Caco-2 (cell line): Measurements from ENCODE around the gene FOXJ1. TPM values are rescaled to one million over a fixed set of nuclear protein-coding genes. Genes with fewer than 3 reads are reported as not detected.
A peak's percentile ranks its signal among the peaks of the same experiment; 100 is the strongest.

Source experiments
- BruUV-seq: library from RNA; stranded (reverse); fragments of 400-500 nt; replicated peaks from 2 replicates; lab custom pipeline; 2021; lab: Mats Ljungman, UMichigan
- CTCF ChIA-PET: fragments of 300-600 bp; sonication (Branson Sonifier 250); formaldehyde crosslinking; loops from one replicate; lab custom pipeline; 2022; ENCODE audit warnings: antibody characterized with exemption; lab: Charles Lee
- POLR2A ChIA-PET: fragments of 300-600 bp; sonication (Branson Sonifier 250); formaldehyde crosslinking; loops from one replicate; lab custom pipeline; 2022; ENCODE audit warnings: antibody characterized with exemption; lab: Charles Lee
- DNase-seq, 2 experiments: peaks; one replicate each; pipeline versions ENCODE4 v3.0.0 to v3.0.0-alpha.2; 2020 to 2022
- H3K27me3 ChIP-seq: replicated peaks from 2 replicates; pipeline ENCODE4 v1.6.0; 2011; ENCODE audit warnings: low read length; ENCODE audit not compliant: control insufficient read depth, insufficient read depth
- H3K36me3 ChIP-seq: 2 replicates; pipeline ENCODE4 v1.5.1; 2011; ENCODE audit warnings: low read length; ENCODE audit not compliant: control insufficient read depth, insufficient read depth
- H3K4me1 ChIP-seq: fragments of 250-450 bp; sonication (Bioruptor Pico); 2 replicates; pipeline ENCODE4 v1.5.1; 2020; ENCODE audit warnings: mild to moderate bottlenecking
- H3K4me3 ChIP-seq: 2 replicates; pipeline ENCODE4 v1.5.1; 2011; ENCODE audit warnings: low read depth, mild to moderate bottlenecking, control low read depth, low read length
- H3K9me3 ChIP-seq: fragments of 250-450 bp; sonication (Bioruptor Pico); 2 replicates; pipeline ENCODE4 v1.5.1; 2020; ENCODE audit warnings: mild to moderate bottlenecking, moderate library complexity
- H3K27ac Mint-ChIP-seq: one replicate; pipeline ENCODE4 v1.8.0; 2022; ENCODE audit warnings: mixed read lengths; ENCODE audit not compliant: unreplicated experiment
- H3K27me3 Mint-ChIP-seq: one replicate; pipeline ENCODE4 v1.8.0; 2022; ENCODE audit warnings: mixed read lengths; ENCODE audit not compliant: insufficient read depth, unreplicated experiment
- H3K36me3 Mint-ChIP-seq: one replicate; pipeline ENCODE4 v1.8.0; 2022; ENCODE audit warnings: mild to moderate bottlenecking, mixed read lengths; ENCODE audit not compliant: insufficient read depth, unreplicated experiment
- H3K4me1 Mint-ChIP-seq: one replicate; pipeline ENCODE4 v1.8.0; 2022; ENCODE audit warnings: low read depth, mixed read lengths; ENCODE audit not compliant: unreplicated experiment
- H3K4me3 Mint-ChIP-seq: one replicate; pipeline ENCODE4 v1.8.0; 2022; ENCODE audit warnings: mild to moderate bottlenecking, moderate library complexity, mixed read lengths; ENCODE audit not compliant: unreplicated experiment
- H3K9me3 Mint-ChIP-seq: one replicate; pipeline ENCODE4 v1.8.0; 2022; ENCODE audit warnings: mixed read lengths; ENCODE audit not compliant: unreplicated experiment
- intact Hi-C: fragments of 100-400 bp; cut with micrococcal nuclease; formaldehyde crosslinking; loops from one replicate; pipeline ENCODE4 v1.10.0; 2022; ENCODE audit not compliant: unreplicated experiment
- total RNA-seq: library from RNA; stranded (reverse); gene quantifications from 2 replicates; pipeline ENCODE4 v1.2.3, GENCODE V29; 2022
- TF ChIP-seq, protein P1 (sequence below), 2 experiments: fragments of 200-600 bp in 1 of 2; IDR thresholded peaks; 1 replicate in 1 of 2; 2 replicates in 1 of 2; pipeline versions ENCODE4 v1.5.1 to v1.8.0; 2011 to 2022; ENCODE audit warnings: antibody characterized with exemption in 1 of 2, control low read depth in 1 of 2, inconsistent platforms in 1 of 2, low read depth in 1 of 2, low read length in 1 of 2, mild to moderate bottlenecking in 1 of 2, moderate library complexity in 1 of 2; ENCODE audit not compliant: insufficient read depth in 1 of 2, severe bottlenecking in 1 of 2, unreplicated experiment in 1 of 2

The FOXJ1 gene
- total RNA-seq, 1 experiment from 2014 or later, result 10.7 TPM

DNA sequence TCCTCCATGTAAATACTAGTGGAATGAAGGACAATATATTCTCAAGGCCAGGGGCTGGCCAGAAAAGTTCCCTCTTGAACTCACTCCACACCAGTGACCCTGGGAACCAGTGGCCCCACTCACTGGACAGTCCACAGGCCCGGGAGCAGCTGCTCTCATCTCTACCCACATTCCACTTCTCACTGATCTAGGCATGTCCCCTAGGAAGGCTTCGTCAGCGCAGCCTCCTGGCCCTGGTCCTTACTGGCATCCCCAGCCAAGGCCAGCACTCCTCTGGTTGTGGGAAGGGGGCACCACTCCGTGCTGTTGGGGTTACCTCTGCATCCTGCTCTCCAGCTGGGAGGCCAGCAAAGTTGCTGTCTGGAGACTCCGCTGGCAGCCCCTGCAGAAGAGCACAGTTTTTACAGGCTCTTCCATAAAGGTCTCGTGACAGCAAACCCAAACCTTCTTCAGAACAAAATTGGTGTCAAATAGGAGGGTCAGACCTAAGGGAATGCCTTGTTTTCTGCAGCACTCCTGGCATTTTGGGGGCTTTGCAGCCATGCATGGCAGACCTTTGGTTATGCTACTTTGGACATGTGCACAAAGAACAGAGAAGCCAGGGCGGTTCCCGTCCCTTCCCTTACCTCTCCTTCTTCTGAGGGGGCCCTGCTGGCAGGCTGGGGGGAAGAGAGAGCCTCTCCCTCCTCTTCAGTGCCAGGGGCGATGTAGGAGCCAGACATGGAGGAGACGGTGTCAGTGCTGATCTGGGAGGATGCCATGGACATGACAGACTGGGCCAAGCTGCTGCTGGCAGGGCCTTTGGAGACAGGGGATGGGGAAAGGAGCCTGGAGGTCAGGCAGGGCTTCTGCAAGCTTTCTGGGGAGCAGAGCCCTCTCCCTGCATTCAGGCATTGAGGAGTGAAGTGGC, 14.1 kb upstream of the FOXJ1 start:
- no peaks in the 10 kb centered on the region for H3K27me3 ChIP-seq
- intact Hi-C loops, result no loop called here
- no peak overlapping the region for H3K4me3 Mint-ChIP-seq
- ChIA-PET POLR2A (no interaction called here), CTCF (interaction anchor here (0.7 to 1.0 kb wide), 3 partner anchors 13 to 81 kb away, joined by 3 read pairs; partner anchors contain the start of gene GALR2)
- H3K4me1 ChIP-seq, result no peaks in the 10 kb centered on the region
- DNase-seq, result no peak
- H3K4me3 ChIP-seq, result no peak overlapping the region
- no peak overlapping the region for H3K27ac Mint-ChIP-seq
- no peaks in the 10 kb centered on the region; the same call in none of the 2 replicates for H3K36me3 ChIP-seq
- H3K27me3 Mint-ChIP-seq, result no peaks in the 10 kb centered on the region
- TF ChIP-seq, protein P1, sequence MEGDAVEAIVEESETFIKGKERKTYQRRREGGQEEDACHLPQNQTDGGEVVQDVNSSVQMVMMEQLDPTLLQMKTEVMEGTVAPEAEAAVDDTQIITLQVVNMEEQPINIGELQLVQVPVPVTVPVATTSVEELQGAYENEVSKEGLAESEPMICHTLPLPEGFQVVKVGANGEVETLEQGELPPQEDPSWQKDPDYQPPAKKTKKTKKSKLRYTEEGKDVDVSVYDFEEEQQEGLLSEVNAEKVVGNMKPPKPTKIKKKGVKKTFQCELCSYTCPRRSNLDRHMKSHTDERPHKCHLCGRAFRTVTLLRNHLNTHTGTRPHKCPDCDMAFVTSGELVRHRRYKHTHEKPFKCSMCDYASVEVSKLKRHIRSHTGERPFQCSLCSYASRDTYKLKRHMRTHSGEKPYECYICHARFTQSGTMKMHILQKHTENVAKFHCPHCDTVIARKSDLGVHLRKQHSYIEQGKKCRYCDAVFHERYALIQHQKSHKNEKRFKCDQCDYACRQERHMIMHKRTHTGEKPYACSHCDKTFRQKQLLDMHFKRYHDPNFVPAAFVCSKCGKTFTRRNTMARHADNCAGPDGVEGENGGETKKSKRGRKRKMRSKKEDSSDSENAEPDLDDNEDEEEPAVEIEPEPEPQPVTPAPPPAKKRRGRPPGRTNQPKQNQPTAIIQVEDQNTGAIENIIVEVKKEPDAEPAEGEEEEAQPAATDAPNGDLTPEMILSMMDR (IDR thresholded peaks at IDR 0.05; ENCODE audit: insufficient read depth in 1 of 2, low read depth in 1 of 2, low read length in 1 of 2, severe bottlenecking in 1 of 2, unreplicated experiment in 1 of 2), result no peak
- no peaks in the 10 kb centered on the region for H3K4me1 Mint-ChIP-seq
- peaks cover 4% of the 10 kb centered on the region for H3K36me3 Mint-ChIP-seq
- BruUV-seq, result no TSS peak
- H3K9me3 Mint-ChIP-seq, result no peaks in the 10 kb centered on the region
- H3K9me3 ChIP-seq, result no peaks in the 10 kb centered on the region

DNA sequence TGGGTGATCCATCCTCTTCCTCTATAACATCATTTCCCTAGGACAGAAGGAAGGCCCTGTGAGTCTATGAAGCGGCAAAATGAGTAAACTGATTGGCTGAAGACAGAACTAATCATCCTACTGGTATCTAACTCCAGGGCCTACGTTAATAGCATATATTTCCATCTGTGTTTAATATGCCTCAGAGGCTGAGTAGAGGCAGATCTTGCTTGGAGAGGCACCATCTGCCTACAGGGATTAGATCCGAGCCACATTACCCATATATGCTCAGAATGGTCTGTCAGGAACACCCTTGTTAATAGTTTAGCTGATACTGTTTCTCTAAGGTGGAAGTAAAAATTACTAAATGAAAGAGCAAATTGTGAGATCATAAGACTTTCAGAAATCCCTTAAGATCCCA, 13.2 kb upstream of the FOXJ1 start:
- no peak overlapping the region for H3K4me3 Mint-ChIP-seq
- H3K27me3 Mint-ChIP-seq, result no peaks in the 10 kb centered on the region
- H3K27ac Mint-ChIP-seq, result no peak overlapping the region
- no peak for DNase-seq
- H3K4me3 ChIP-seq, result no peak overlapping the region
- TF ChIP-seq, protein P1 (IDR thresholded peaks at IDR 0.05; ENCODE audit: insufficient read depth in 1 of 2, low read depth in 1 of 2, low read length in 1 of 2, severe bottlenecking in 1 of 2, unreplicated experiment in 1 of 2), result no peak
- H3K4me1 ChIP-seq, result no peaks in the 10 kb centered on the region
- no peaks in the 10 kb centered on the region for H3K4me1 Mint-ChIP-seq
- POLR2A ChIA-PET, result no interaction called here
- no peaks in the 10 kb centered on the region for H3K9me3 Mint-ChIP-seq
- intact Hi-C loops, result no loop called here
- H3K27me3 ChIP-seq, result no peaks in the 10 kb centered on the region
- CTCF ChIA-PET, result interaction anchor here (0.7 to 1.8 kb wide), 10 partner anchors 16 to 140 kb away, joined by 3 to 13 read pairs (median 5); partner anchors contain the start of gene SRP68
- BruUV-seq, result no TSS peak
- H3K36me3 ChIP-seq, result no peaks in the 10 kb centered on the region; the same call in none of the 2 replicates
- peaks cover 4% of the 10 kb centered on the region for H3K36me3 Mint-ChIP-seq
- H3K9me3 ChIP-seq, result no peaks in the 10 kb centered on the region

DNA sequence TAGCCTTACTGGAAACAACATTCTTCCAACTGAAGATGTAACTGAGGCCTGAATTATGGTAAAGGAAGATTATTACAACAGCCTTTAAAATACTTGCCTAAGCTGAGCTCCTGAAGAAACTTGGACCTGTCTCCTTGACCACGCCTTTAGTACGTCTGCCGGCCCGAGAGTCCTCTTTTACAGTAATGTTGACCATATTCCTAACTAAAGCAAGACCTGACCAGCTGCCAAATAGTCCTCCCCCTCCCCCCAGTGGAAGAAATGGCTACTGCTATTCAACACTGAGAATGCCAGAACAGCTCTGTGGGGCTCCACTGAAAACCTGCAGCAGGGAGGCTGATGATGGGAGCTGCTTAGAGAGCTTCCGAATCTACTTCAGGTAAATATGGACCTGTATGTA, 12.6 kb upstream of the FOXJ1 start:
- no peaks in the 10 kb centered on the region for H3K4me1 Mint-ChIP-seq
- Histone ChIP-seq H3K4me1 (no peaks in the 10 kb centered on the region), H3K4me3 (no peak overlapping the region), H3K27me3 (no peaks in the 10 kb centered on the region), H3K36me3 (no peaks in the 10 kb centered on the region; the same call in none of the 2 replicates), H3K9me3 (no peaks in the 10 kb centered on the region)
- CTCF ChIA-PET, result interaction anchor here (0.7 to 1.8 kb wide), 12 partner anchors 16 to 139 kb away, joined by 3 to 13 read pairs (median 4); partner anchors contain the start of gene SRP68
- H3K9me3 Mint-ChIP-seq, result no peaks in the 10 kb centered on the region
- TF ChIP-seq, protein P1 (IDR thresholded peaks at IDR 0.05; ENCODE audit: insufficient read depth in 1 of 2, low read depth in 1 of 2, low read length in 1 of 2, severe bottlenecking in 1 of 2, unreplicated experiment in 1 of 2), result peak; percentile 64 to 66
- H3K4me3 Mint-ChIP-seq, result no peak overlapping the region
- no TSS peak for BruUV-seq
- no peak overlapping the region for H3K27ac Mint-ChIP-seq
- H3K36me3 Mint-ChIP-seq, result peaks cover 8% of the 10 kb centered on the region
- DNase-seq, result peak; percentile 63 to 70
- no peaks in the 10 kb centered on the region for H3K27me3 Mint-ChIP-seq
- intact Hi-C loops, result loop anchor here (2.0 kb wide), 1 partner anchor 139 kb away; no protein-coding TSS in a partner anchor
- POLR2A ChIA-PET, result no interaction called here
